Measurements from ENCODE around the gene MS4A8.

The MS4A8 gene

GRCh38 chr11:60765355-60765754 lies 65.9 kb downstream of the MS4A8 start:
- no peak for DNase-seq
